BLaER1 (cell line): Measurements from ENCODE around the gene KIAA0408.

Source experiments
- H3K27ac ChIP-seq: shearing (Covaris generic); formaldehyde crosslinking; 2 replicates; pipeline ENCODE4 v1.8.1; 2022
- H3K27me3 ChIP-seq: shearing (Covaris generic); formaldehyde crosslinking; 2 replicates; pipeline ENCODE4 v1.8.1; 2022
- H3K36me3 ChIP-seq: shearing (Covaris generic); formaldehyde crosslinking; 2 replicates; pipeline ENCODE4 v1.8.1; 2022
- H3K4me1 ChIP-seq: shearing (Covaris generic); formaldehyde crosslinking; 2 replicates; pipeline ENCODE4 v1.8.1; 2022
- H3K4me2 ChIP-seq: shearing (Covaris generic); formaldehyde crosslinking; 2 replicates; pipeline ENCODE4 v1.8.1; 2022
- H3K4me3 ChIP-seq: shearing (Covaris generic); formaldehyde crosslinking; 2 replicates; pipeline ENCODE4 v1.8.1; 2022
- H3K9ac ChIP-seq: shearing (Covaris generic); formaldehyde crosslinking; 2 replicates; pipeline ENCODE4 v1.8.1; 2022
- H3K9me3 ChIP-seq: shearing (Covaris generic); formaldehyde crosslinking; 2 replicates; pipeline ENCODE4 v1.8.1; 2022
- H4K20me1 ChIP-seq: shearing (Covaris generic); formaldehyde crosslinking; 2 replicates; pipeline ENCODE4 v1.8.1; 2022
- Cebpa-rat ChIP-seq: shearing (Covaris generic); IDR thresholded peaks from 2 replicates; pipeline ENCODE4 v1.8.1; 2022

The KIAA0408 gene

GRCh38 chr6:127482325-127482724 lies 23.1 kb upstream of the KIAA0408 start:
- no peak for TF ChIP-seq Cebpa-rat
- Histone ChIP-seq H3K9me3 (no peaks in the 10 kb centered on the region), H3K4me3 (no peak overlapping the region), H3K27ac (no peak overlapping the region), H3K4me2 (no peak overlapping the region), H3K9ac (no peak overlapping the region), H3K4me1 (peaks cover 6% of the 10 kb centered on the region; the same call in 1 of the 2 replicates), H3K36me3 (no peaks in the 10 kb centered on the region), H4K20me1 (no peaks in the 10 kb centered on the region), H3K27me3 (no peaks in the 10 kb centered on the region)

- H3K4me2 ChIP-seq, result no peak overlapping the region
Measured at GRCh38 chr6:127481628-127482027, 22.4 kb upstream of the KIAA0408 start.

DNA sequence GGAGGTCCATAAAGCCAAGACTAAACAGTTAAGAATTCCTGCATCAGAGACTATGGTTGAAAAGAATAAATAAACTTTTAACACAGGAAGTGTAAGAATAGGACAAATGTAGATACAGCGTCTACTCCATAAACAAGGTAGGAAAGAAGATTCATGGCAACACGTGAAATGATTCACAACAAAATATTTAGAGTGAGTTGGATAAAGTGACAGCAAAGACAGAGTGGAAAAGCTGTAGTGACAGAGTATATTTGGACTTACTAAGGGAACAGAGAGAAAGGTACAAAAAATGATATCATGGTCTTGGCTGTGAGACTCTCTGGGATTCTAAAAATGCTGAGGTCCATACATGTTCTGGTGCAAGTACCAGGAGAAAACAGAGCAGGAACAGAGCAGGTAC lies 21.9 kb upstream of the KIAA0408 start:
- Histone ChIP-seq H3K4me2 (no peak overlapping the region), H3K9ac (no peak overlapping the region), H3K4me3 (no peak overlapping the region), H3K27me3 (no peaks in the 10 kb centered on the region), H3K36me3 (peaks cover under 1% of the 10 kb centered on the region; the same call in 1 of the 2 replicates), H3K9me3 (peaks cover under 1% of the 10 kb centered on the region; the same call in 1 of the 2 replicates), H4K20me1 (no peaks in the 10 kb centered on the region), H3K27ac (no peak overlapping the region), H3K4me1 (peaks cover 6% of the 10 kb centered on the region; the same call in 1 of the 2 replicates)
- no peak for TF ChIP-seq Cebpa-rat

More at GRCh38 chr6:127481628-127482027, 22.4 kb upstream of the KIAA0408 start:
- H3K27me3 ChIP-seq, result no peaks in the 10 kb centered on the region
- no peaks in the 10 kb centered on the region for H4K20me1 ChIP-seq
- TF ChIP-seq Cebpa-rat, result no peak
- H3K27ac ChIP-seq, result no peak overlapping the region
- H3K4me3 ChIP-seq, result no peak overlapping the region
- H3K9ac ChIP-seq, result no peak overlapping the region
- no peaks in the 10 kb centered on the region for H3K9me3 ChIP-seq
- H3K36me3 ChIP-seq, result no peaks in the 10 kb centered on the region
- peaks cover 6% of the 10 kb centered on the region; the same call in 1 of the 2 replicates for H3K4me1 ChIP-seq

DNA sequence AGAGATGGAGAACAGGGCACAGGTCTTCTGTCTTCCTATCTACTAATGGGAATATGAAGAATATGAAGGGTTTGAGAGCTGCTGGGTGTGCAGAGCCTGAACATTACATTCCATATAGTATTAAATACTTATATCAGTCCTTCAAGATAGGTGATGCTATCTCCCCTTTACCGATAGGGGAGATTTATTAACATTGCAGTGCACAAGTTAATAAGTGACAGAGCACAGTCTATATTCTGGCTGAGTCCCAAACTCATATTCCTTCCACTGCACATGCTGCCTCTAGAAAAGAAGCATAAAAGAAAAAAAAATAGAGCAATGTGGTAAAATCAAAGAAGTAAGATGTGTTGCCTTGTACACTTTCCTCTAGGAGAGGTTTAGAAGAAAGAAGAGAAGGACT lies 18.5 kb upstream of the KIAA0408 start:
- Histone ChIP-seq H4K20me1 (no peaks in the 10 kb centered on the region), H3K36me3 (peaks cover 12% of the 10 kb centered on the region; the same call in 1 of the 2 replicates), H3K9ac (no peak overlapping the region), H3K9me3 (peaks cover 15% of the 10 kb centered on the region), H3K27me3 (no peaks in the 10 kb centered on the region), H3K4me2 (no peak overlapping the region), H3K27ac (no peak overlapping the region), H3K4me1 (no peaks in the 10 kb centered on the region), H3K4me3 (no peak overlapping the region)
- TF ChIP-seq Cebpa-rat, result no peak

- no peaks in the 10 kb centered on the region for H3K27me3 ChIP-seq
- no peak overlapping the region for H3K27ac ChIP-seq
- no peaks in the 10 kb centered on the region for H3K4me1 ChIP-seq
- TF ChIP-seq Cebpa-rat, result no peak
- H4K20me1 ChIP-seq, result no peaks in the 10 kb centered on the region
- no peak overlapping the region for H3K9ac ChIP-seq
- no peak overlapping the region for H3K4me3 ChIP-seq
- peaks cover 12% of the 10 kb centered on the region; the same call in 1 of the 2 replicates for H3K36me3 ChIP-seq
- H3K9me3 ChIP-seq, result peaks cover 15% of the 10 kb centered on the region
- no peak overlapping the region for H3K4me2 ChIP-seq
Measured at GRCh38 chr6:127475823-127476176, 16.6 kb upstream of the KIAA0408 start.

- H3K27me3 ChIP-seq, result no peaks in the 10 kb centered on the region
- TF ChIP-seq Cebpa-rat, result no peak
- peaks cover 15% of the 10 kb centered on the region for H3K9me3 ChIP-seq
- H3K36me3 ChIP-seq, result peaks cover 12% of the 10 kb centered on the region; the same call in 1 of the 2 replicates
- no peak overlapping the region for H3K4me3 ChIP-seq
- no peak overlapping the region for H3K27ac ChIP-seq
- H3K9ac ChIP-seq, result no peak overlapping the region
- no peaks in the 10 kb centered on the region for H4K20me1 ChIP-seq
- H3K4me2 ChIP-seq, result no peak overlapping the region
- no peaks in the 10 kb centered on the region for H3K4me1 ChIP-seq
Measured at GRCh38 chr6:127475135-127475822, 16.1 kb upstream of the KIAA0408 start.

- H3K27ac ChIP-seq, result no peak overlapping the region
- H3K4me1 ChIP-seq, result no peaks in the 10 kb centered on the region
- peaks cover 15% of the 10 kb centered on the region for H3K9me3 ChIP-seq
- TF ChIP-seq Cebpa-rat, result no peak
- H3K4me2 ChIP-seq, result no peak overlapping the region
- H3K4me3 ChIP-seq, result no peak overlapping the region
- no peaks in the 10 kb centered on the region for H4K20me1 ChIP-seq
- H3K9ac ChIP-seq, result no peak overlapping the region
- H3K27me3 ChIP-seq, result no peaks in the 10 kb centered on the region
- peaks cover 12% of the 10 kb centered on the region; the same call in 1 of the 2 replicates for H3K36me3 ChIP-seq
Measured at GRCh38 chr6:127471379-127472255, 12.4 kb upstream of the KIAA0408 start.

- Histone ChIP-seq H3K4me3 (no peak overlapping the region), H3K9ac (no peak overlapping the region), H3K4me2 (no peak overlapping the region), H3K27me3 (no peaks in the 10 kb centered on the region), H3K9me3 (no peaks in the 10 kb centered on the region), H3K4me1 (no peaks in the 10 kb centered on the region), H3K27ac (no peak overlapping the region), H4K20me1 (no peaks in the 10 kb centered on the region), H3K36me3 (no peaks in the 10 kb centered on the region)
- no peak for TF ChIP-seq Cebpa-rat
Measured at GRCh38 chr6:127468936-127469335, 9.7 kb upstream of the KIAA0408 start.

DNA sequence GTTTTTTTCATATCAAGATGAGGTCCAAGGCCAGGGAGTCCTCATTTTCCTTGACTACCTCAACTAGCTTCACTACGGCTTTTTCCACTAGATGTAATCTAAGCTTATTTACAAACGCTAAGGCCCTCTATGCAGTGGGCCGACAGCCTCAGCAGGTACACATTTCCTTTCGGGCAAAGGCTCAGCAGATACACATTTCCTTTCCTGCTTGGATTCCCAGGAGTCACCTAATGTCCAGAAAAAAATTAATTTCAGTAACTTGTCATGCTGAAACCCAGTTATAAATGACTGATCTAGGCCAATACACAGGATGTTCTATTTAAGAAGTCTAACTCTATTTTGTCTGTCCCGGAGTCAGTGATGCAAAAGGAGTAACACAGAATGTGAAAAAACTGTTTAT lies 7.2 kb upstream of the KIAA0408 start:
- TF ChIP-seq Cebpa-rat, result no peak
- Histone ChIP-seq H3K9ac (no peak overlapping the region), H4K20me1 (no peaks in the 10 kb centered on the region), H3K4me1 (no peaks in the 10 kb centered on the region), H3K36me3 (no peaks in the 10 kb centered on the region), H3K4me3 (no peak overlapping the region), H3K27ac (no peak overlapping the region), H3K4me2 (no peak overlapping the region), H3K27me3 (no peaks in the 10 kb centered on the region), H3K9me3 (no peaks in the 10 kb centered on the region)

DNA sequence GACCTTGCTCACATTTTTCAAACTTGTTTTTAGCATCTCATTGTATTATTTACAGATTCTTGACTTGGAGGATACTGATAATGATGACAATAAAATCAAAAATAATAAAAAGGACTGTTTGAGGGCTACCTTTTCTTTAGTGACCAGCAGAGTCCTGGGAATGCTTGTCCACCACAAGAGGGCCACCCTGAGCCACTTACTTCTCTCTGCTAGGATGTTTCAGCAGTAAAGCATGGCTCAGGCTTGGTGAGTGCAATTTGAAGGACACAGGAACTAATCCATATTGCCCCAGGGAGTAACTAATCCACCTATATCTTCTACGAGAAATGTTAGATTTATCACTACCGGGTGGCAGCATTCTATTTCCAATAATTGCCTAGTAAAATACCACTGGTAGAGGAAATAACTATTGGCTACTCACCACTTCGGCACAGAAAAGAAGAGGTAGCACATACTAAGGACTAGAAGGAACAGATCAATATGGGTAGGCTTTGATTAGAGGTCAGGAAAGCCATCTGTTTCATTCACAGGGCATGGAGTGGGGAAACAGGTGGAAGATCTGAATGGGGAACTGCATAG lies 5.8 kb upstream of the KIAA0408 start:
- no peak for TF ChIP-seq Cebpa-rat
- no peak overlapping the region for H3K27ac ChIP-seq
- no peak overlapping the region for H3K4me2 ChIP-seq
- no peaks in the 10 kb centered on the region for H4K20me1 ChIP-seq
- no peaks in the 10 kb centered on the region for H3K9me3 ChIP-seq
- no peaks in the 10 kb centered on the region for H3K36me3 ChIP-seq
- H3K27me3 ChIP-seq, result no peaks in the 10 kb centered on the region
- no peak overlapping the region for H3K4me3 ChIP-seq
- no peaks in the 10 kb centered on the region for H3K4me1 ChIP-seq
- H3K9ac ChIP-seq, result no peak overlapping the region
